ENCODE measurements around the gene BORCS5. TPM values are rescaled to one million over a fixed set of nuclear protein-coding genes. Genes with fewer than 3 reads are reported as not detected.

BORCS5 gene
- total RNA-seq, 1 donor from 2014 or later: 10.1 TPM

GRCh38 chr12:12505544-12506495, 148.9 kb downstream of the BORCS5 start:
- Histone ChIP-seq H3K27ac (peak overlapping the region; percentile 62), H3K4me3 (peak overlapping the region; percentile 25), H3K9me3 (no peaks in the 10 kb centered on the region), H3K4me1 (peaks cover 40% of the 10 kb centered on the region), H3K36me3 (no peaks in the 10 kb centered on the region), H3K27me3 (ENCODE audit: low read depth) (no peaks in the 10 kb centered on the region)
- ATAC-seq: peak; percentile 53 to 58
- intact Hi-C loops (cut with DNase I): no loop called here
- TF ChIP-seq CTCF (IDR thresholded peaks at IDR 0.05): no peak
- no peak for DNase-seq

GRCh38 chr12:12506496-12506890, 149.6 kb downstream of the BORCS5 start:
- H3K27ac ChIP-seq: peak overlapping the region; percentile 62
- H3K36me3 ChIP-seq: no peaks in the 10 kb centered on the region
- intact Hi-C loops (cut with DNase I): no loop called here
- DNase-seq (no peak), ATAC-seq (peak; percentile 37 to 38)
- no peaks in the 10 kb centered on the region for H3K9me3 ChIP-seq
- peak overlapping the region; percentile 25 for H3K4me3 ChIP-seq
- TF ChIP-seq CTCF (IDR thresholded peaks at IDR 0.05): no peak
- no peaks in the 10 kb centered on the region for H3K27me3 ChIP-seq (ENCODE audit: low read depth)
- H3K4me1 ChIP-seq: peaks cover 42% of the 10 kb centered on the region

- no peak for ATAC-seq
- no peaks in the 10 kb centered on the region for H3K9me3 ChIP-seq
- no peaks in the 10 kb centered on the region for H3K27me3 ChIP-seq (ENCODE audit: low read depth)
- H3K27ac ChIP-seq: peak overlapping the region; percentile 62
- intact Hi-C loops (cut with DNase I): no loop called here
- H3K4me3 ChIP-seq: no peak overlapping the region
- H3K36me3 ChIP-seq: no peaks in the 10 kb centered on the region
- DNase-seq: no peak
- H3K4me1 ChIP-seq: peaks cover 47% of the 10 kb centered on the region
- TF ChIP-seq CTCF (IDR thresholded peaks at IDR 0.05): no peak
Measured at GRCh38 chr12:12507121-12507520, 150.2 kb downstream of the BORCS5 start.

GRCh38 chr12:12508612-12509011, 151.7 kb downstream of the BORCS5 start:
- Histone ChIP-seq H3K4me3 (no peak overlapping the region), H3K27ac (no peak overlapping the region)
- intact Hi-C loops (cut with DNase I): no loop called here

GRCh38 chr12:12510141-12510540, 153.3 kb downstream of the BORCS5 start:
- no peak for ATAC-seq
- TF ChIP-seq CTCF (IDR thresholded peaks at IDR 0.05): no peak
- Histone ChIP-seq H3K27ac (no peak overlapping the region), H3K4me3 (no peak overlapping the region), H3K4me1 (peaks cover 40% of the 10 kb centered on the region), H3K27me3 (ENCODE audit: low read depth) (no peaks in the 10 kb centered on the region), H3K9me3 (no peaks in the 10 kb centered on the region), H3K36me3 (no peaks in the 10 kb centered on the region)
- intact Hi-C loops (cut with DNase I): no loop called here
- no peak for DNase-seq

More at GRCh38 chr12:12508612-12509011, 151.7 kb downstream of the BORCS5 start:
- no peak for TF ChIP-seq CTCF (IDR thresholded peaks at IDR 0.05)
- H3K4me1 ChIP-seq: peaks cover 43% of the 10 kb centered on the region
- H3K9me3 ChIP-seq: no peaks in the 10 kb centered on the region
- no peaks in the 10 kb centered on the region for H3K36me3 ChIP-seq
- no peaks in the 10 kb centered on the region for H3K27me3 ChIP-seq (ENCODE audit: low read depth)
- ATAC-seq (no peak), DNase-seq (no peak)

Data from lower lobe of right lung (tissue), 2 donors.